CD14-positive monocyte (primary cell): ENCODE data around the gene CISTR. TPM values are rescaled to one million over a fixed set of nuclear protein-coding genes. Genes with fewer than 3 reads are reported as not detected.

Source experiments
- DNase-seq, 3 donors: peaks; one replicate each; pipeline ENCODE4 v3.0.0-alpha.2; 2011 to 2022
- H2AFZ ChIP-seq: 2 replicates; pipeline ENCODE4 v1.6.0; 2012; ENCODE audit warnings: mild to moderate bottlenecking, low read depth, low read length, inconsistent platforms; ENCODE audit not compliant: insufficient read depth, poor library complexity, severe bottlenecking
- H3K27ac ChIP-seq, 2 donors: 1 replicate in 1 of 2; 2 replicates in 1 of 2; pipeline ENCODE4 v1.5.1; 2012 to 2013; ENCODE audit warnings: low read length in 2 of 2, control low read depth in 1 of 2, inconsistent platforms in 1 of 2, low read depth in 1 of 2, mild to moderate bottlenecking in 1 of 2
- H3K27me3 ChIP-seq, 2 donors: one replicate each; pipeline versions ENCODE4 v1.6.0 to v1.6.1; 2011 to 2013; ENCODE audit warnings: low read length in 2 of 2; ENCODE audit not compliant: control insufficient read depth in 2 of 2, insufficient read depth in 2 of 2
- H3K36me3 ChIP-seq, 2 donors: replicated peaks in 1 of 2; 1 replicate in 1 of 2; 2 replicates in 1 of 2; pipeline versions ENCODE4 v1.5.1 to v1.6.1; 2012 to 2013; ENCODE audit warnings: low read length in 2 of 2, control low read depth in 1 of 2, inconsistent platforms in 1 of 2, mild to moderate bottlenecking in 1 of 2; ENCODE audit not compliant: insufficient read depth in 2 of 2, control insufficient read depth in 1 of 2
- H3K4me1 ChIP-seq, 2 donors: 1 replicate in 1 of 2; 2 replicates in 1 of 2; pipeline versions ENCODE4 v1.5.1 to v1.6.1; 2012 to 2013; ENCODE audit warnings: low read length in 2 of 2, control low read depth in 1 of 2, inconsistent platforms in 1 of 2, mild to moderate bottlenecking in 1 of 2, moderate library complexity in 1 of 2; ENCODE audit not compliant: insufficient read depth in 2 of 2, control insufficient read depth in 1 of 2
- H3K4me2 ChIP-seq: replicated peaks from 2 replicates; pipeline ENCODE3; 2012; ENCODE audit warnings: low read length, moderate library complexity, mild to moderate bottlenecking; ENCODE audit not compliant: poor library complexity, severe bottlenecking; ENCODE audit errors: extremely low read depth
- H3K4me3 ChIP-seq, 3 experiments: fragments of 200-600 bp in 1 of 3; sonication (generic) in 1 of 3; replicated peaks in 1 of 3; 1 replicate in 2 of 3; 2 replicates in 1 of 3; pipeline ENCODE4 v1.5.1; 2011 to 2013; ENCODE audit warnings: low read length in 3 of 3, mild to moderate bottlenecking in 3 of 3, control low read depth in 2 of 3, low read depth in 2 of 3, inconsistent platforms in 1 of 3, moderate library complexity in 1 of 3
- H3K79me2 ChIP-seq: 2 replicates; pipeline ENCODE4 v1.6.0; 2012; ENCODE audit warnings: mild to moderate bottlenecking, control low read depth, inconsistent platforms, low read length, moderate library complexity; ENCODE audit not compliant: insufficient read depth
- H3K9ac ChIP-seq: 2 replicates; pipeline ENCODE4 v1.6.0; 2017; ENCODE audit warnings: low read length, mild to moderate bottlenecking; ENCODE audit not compliant: insufficient read depth, poor library complexity, severe bottlenecking
- H3K9me3 ChIP-seq, 2 donors: replicated peaks in 1 of 2; 1 replicate in 1 of 2; 2 replicates in 1 of 2; pipeline versions ENCODE4 v1.5.1 to v1.6.1; 2012 to 2013; ENCODE audit warnings: low read length in 2 of 2, control low read depth in 1 of 2; ENCODE audit not compliant: control insufficient read depth in 1 of 2, insufficient read depth in 1 of 2
- H4K20me1 ChIP-seq: 2 replicates; pipeline ENCODE4 v1.6.0; 2012; ENCODE audit warnings: mild to moderate bottlenecking, low read length, control low read depth, moderate library complexity; ENCODE audit not compliant: insufficient read depth
- H3K27ac Mint-ChIP-seq, 7 donors: one replicate each; pipeline ENCODE4 v1.8.0; 2020; ENCODE audit warnings: mild to moderate bottlenecking in 7 of 7, mixed read lengths in 7 of 7, moderate library complexity in 6 of 7, inconsistent platforms in 2 of 7
- H3K27me3 Mint-ChIP-seq, 3 donors: one replicate each; pipeline ENCODE4 v1.8.0; 2021 to 2022; ENCODE audit warnings: low read depth in 3 of 3, mild to moderate bottlenecking in 3 of 3, mixed read lengths in 3 of 3, moderate library complexity in 3 of 3, inconsistent platforms in 1 of 3
- H3K36me3 Mint-ChIP-seq, 2 donors: one replicate each; pipeline ENCODE4 v1.8.0; 2020; ENCODE audit warnings: mixed read lengths in 2 of 2, inconsistent platforms in 1 of 2, mild to moderate bottlenecking in 1 of 2
- H3K4me1 Mint-ChIP-seq: one replicate; pipeline ENCODE4 v1.8.0; 2020; ENCODE audit warnings: mild to moderate bottlenecking, mixed read lengths
- H3K4me3 Mint-ChIP-seq, 2 donors: one replicate each; pipeline ENCODE4 v1.8.0; 2020; ENCODE audit warnings: mild to moderate bottlenecking in 2 of 2, mixed read lengths in 2 of 2, moderate library complexity in 1 of 2
- H3K9me3 Mint-ChIP-seq, 7 donors: one replicate each; pipeline ENCODE4 v1.8.0; 2020 to 2022; ENCODE audit warnings: mixed read lengths in 7 of 7, mild to moderate bottlenecking in 6 of 7, moderate library complexity in 6 of 7, inconsistent platforms in 2 of 7
- WGBS: methylation state at CpG from one replicate; pipeline ENCODE4 v1.1.5; 2013; ENCODE audit warnings: missing lambda C conversion rate; ENCODE audit not compliant: insufficient coverage; 5-methylcytosine and 5-hydroxymethylcytosine counted together
- intact Hi-C, 2 donors: fragments of 100-400 bp; cut with micrococcal nuclease; formaldehyde crosslinking; loops; one replicate each; pipeline versions ENCODE4 v1.15.0 to v1.15.1; 2023
- polyA plus RNA-seq, 3 donors: library from polyadenylated mRNA; depleted of rRNA in 1 of 3; unstranded in 2 of 3; stranded (reverse) in 1 of 3; fragments of 300-500 nt in 2 of 3; fragments of >200 nt in 1 of 3; fragmentation: Illumina TruSeq in 2 of 3; gene quantifications; 1 replicate in 2 of 3; 2 replicates in 1 of 3; pipeline ENCODE4 v1.2.3, GENCODE V29; 2012 to 2021
- TF ChIP-seq, protein P1 (sequence below): fragments of 200-600 bp; IDR thresholded peaks from one replicate; pipeline ENCODE4 v1.8.0; 2022; ENCODE audit warnings: antibody characterized with exemption, mild to moderate bottlenecking

CISTR gene
- polyA plus RNA-seq, 3 donors = not detected

DNA sequence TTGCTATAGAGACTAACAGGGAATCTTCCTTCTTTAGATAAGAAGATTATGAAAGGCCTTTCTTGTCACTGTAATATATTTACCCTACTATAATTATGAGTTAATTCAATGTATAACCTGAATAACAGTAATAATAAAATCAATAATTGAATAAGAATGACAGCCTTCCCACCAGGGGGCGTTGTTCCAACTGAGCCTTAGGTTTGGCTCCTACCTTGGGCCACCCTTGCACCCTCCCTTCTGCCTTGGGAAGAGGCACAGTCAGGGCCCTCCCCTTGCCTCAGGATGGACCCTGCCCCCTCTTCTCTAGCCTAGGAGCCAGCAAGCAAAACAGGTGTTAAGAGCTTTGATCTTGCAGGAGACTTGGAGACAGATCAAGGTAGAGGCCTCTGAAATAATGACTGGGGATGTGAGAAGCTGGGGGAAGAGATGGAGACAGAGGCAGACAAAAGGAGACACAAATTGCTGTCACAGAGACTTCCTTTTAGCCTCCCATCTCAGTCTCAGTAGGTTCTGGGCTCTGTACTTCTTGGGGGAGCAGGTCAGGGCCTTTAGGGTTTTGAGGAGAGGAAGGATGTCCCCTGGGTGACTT, 40.1 kb upstream of the CISTR start:
- Mint-ChIP-seq H3K36me3 (no peaks in the 10 kb centered on the region), H3K27ac (no peak overlapping the region), H3K9me3 (no peaks in the 10 kb centered on the region), H3K4me1 (no peaks in the 10 kb centered on the region), H3K27me3 (peaks cover 13 to 35% (median 20%) of the 10 kb centered on the region in 3 donors), H3K4me3 (no peak overlapping the region)
- WGBS = 0% methylated on average over 1 of the region's 1 CpG
- Histone ChIP-seq H3K27ac (no peak overlapping the region), H4K20me1 (no peaks in the 10 kb centered on the region), H3K36me3 (no peaks in the 10 kb centered on the region), H3K79me2 (no peaks in the 10 kb centered on the region), H3K27me3 (peaks cover 30 to 43% of the 10 kb centered on the region in 2 donors), H2AFZ (no peak overlapping the region), H3K9ac (no peak overlapping the region), H3K4me2 (no peak overlapping the region), H3K4me3 (no peak overlapping the region), H3K4me1 (no peaks in the 10 kb centered on the region), H3K9me3 (no peaks in the 10 kb centered on the region)
- DNase-seq = peak; percentile 2 to 9 (median 8)
- TF ChIP-seq, protein P1, sequence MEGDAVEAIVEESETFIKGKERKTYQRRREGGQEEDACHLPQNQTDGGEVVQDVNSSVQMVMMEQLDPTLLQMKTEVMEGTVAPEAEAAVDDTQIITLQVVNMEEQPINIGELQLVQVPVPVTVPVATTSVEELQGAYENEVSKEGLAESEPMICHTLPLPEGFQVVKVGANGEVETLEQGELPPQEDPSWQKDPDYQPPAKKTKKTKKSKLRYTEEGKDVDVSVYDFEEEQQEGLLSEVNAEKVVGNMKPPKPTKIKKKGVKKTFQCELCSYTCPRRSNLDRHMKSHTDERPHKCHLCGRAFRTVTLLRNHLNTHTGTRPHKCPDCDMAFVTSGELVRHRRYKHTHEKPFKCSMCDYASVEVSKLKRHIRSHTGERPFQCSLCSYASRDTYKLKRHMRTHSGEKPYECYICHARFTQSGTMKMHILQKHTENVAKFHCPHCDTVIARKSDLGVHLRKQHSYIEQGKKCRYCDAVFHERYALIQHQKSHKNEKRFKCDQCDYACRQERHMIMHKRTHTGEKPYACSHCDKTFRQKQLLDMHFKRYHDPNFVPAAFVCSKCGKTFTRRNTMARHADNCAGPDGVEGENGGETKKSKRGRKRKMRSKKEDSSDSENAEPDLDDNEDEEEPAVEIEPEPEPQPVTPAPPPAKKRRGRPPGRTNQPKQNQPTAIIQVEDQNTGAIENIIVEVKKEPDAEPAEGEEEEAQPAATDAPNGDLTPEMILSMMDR = peak; percentile 73
- intact Hi-C loops = loop anchor here in 1 of 2 donors (5.0 kb wide), 1 partner anchor 400 kb away; no protein-coding TSS in a partner anchor

- Histone ChIP-seq H3K27ac (no peak overlapping the region), H3K4me3 (no peak overlapping the region), H3K9me3 (no peaks in the 10 kb centered on the region), H4K20me1 (no peaks in the 10 kb centered on the region), H3K27me3 (peaks cover 17 to 34% of the 10 kb centered on the region in 2 donors), H3K4me1 (no peaks in the 10 kb centered on the region), H3K36me3 (no peaks in the 10 kb centered on the region), H2AFZ (no peak overlapping the region), H3K9ac (no peak overlapping the region), H3K79me2 (no peaks in the 10 kb centered on the region), H3K4me2 (no peak overlapping the region)
- WGBS = no CpG with 5 or more reads among the region's 1 CpG
- no peak for DNase-seq
- no peaks in the 10 kb centered on the region for H3K36me3 Mint-ChIP-seq
- no peak overlapping the region for H3K4me3 Mint-ChIP-seq
- TF ChIP-seq, protein P1 = no peak
- H3K4me1 Mint-ChIP-seq = no peaks in the 10 kb centered on the region
- peaks cover 23 to 47% (median 25%) of the 10 kb centered on the region in 3 donors for H3K27me3 Mint-ChIP-seq
- no peak overlapping the region for H3K27ac Mint-ChIP-seq
- no peaks in the 10 kb centered on the region for H3K9me3 Mint-ChIP-seq
- intact Hi-C loops = no loop called here
Observed at GRCh38 chr12:53789570-53789969, 37.8 kb upstream of the CISTR start.
